ENCODE results near the gene TMEM184A.

DNA sequence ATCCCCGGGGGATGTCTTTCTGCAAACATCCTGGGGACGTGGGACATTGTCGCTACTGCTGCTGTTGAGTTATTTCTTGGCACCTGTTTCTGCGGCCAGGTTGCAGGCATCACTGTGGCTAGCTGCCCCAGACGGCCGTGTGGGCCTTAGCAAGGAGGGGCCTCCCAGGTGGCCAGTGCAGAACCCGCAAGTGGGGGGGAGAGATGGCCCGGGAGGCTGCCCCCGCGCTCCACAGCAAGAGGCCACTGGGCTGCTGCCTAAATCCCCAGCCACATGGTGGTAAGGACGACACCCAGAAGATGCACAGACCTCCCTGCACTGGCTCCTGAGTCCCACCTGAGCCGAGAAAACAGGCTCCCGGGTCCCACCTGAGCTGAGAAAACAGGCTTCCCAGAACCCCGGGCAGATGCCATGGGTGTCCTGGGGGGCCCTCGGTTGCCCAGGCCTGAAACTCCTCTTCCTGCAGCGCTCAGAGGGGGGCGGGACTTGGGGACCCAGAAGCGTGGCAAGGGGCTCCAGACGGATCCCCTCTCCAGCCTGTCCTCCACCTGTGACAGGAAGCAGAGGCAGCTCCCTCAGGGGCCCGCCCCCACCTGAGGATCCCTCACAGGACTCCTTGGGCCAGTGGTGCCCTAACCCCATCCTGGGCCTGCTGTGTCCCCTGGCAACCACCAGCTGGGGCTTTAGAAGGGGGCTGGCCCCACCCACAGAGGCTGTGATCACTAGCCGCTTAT is 26.5 kb downstream of the TMEM184A start:
- TF ChIP-seq, protein P1, sequence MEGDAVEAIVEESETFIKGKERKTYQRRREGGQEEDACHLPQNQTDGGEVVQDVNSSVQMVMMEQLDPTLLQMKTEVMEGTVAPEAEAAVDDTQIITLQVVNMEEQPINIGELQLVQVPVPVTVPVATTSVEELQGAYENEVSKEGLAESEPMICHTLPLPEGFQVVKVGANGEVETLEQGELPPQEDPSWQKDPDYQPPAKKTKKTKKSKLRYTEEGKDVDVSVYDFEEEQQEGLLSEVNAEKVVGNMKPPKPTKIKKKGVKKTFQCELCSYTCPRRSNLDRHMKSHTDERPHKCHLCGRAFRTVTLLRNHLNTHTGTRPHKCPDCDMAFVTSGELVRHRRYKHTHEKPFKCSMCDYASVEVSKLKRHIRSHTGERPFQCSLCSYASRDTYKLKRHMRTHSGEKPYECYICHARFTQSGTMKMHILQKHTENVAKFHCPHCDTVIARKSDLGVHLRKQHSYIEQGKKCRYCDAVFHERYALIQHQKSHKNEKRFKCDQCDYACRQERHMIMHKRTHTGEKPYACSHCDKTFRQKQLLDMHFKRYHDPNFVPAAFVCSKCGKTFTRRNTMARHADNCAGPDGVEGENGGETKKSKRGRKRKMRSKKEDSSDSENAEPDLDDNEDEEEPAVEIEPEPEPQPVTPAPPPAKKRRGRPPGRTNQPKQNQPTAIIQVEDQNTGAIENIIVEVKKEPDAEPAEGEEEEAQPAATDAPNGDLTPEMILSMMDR (IDR thresholded peaks at IDR 0.05 in 4 of 5, conservative IDR thresholded peaks at IDR 0.05 in 1 of 5) = no peak
- no peak for TF ChIP-seq POLR2A (IDR thresholded peaks at IDR 0.05)
